Measurements from ENCODE around the gene NAT8.
"Not testable (repeated sequence)": the region's sequence is repeated elsewhere in the genome, so short reads cannot be mapped to it uniquely, and the experiment has no call there.

DNA sequence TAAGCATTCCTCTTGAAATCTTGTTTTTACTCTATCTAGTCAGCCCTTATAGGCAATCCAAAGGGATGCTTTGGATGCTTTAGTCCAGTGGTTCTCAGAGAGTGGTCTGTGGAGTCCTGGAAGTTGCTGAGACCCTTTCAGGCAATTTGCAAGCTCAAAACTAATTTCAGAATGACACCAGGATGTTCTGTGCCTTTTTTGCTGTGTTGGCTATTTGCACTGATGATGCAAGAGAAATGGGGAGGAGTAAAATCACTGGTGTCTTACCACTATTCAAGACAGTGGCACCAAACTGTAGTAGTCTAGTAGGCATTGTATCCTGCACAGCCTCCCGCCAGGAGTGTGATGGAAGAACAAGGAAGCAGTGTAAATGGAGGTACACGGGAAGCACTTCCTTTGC is 37.6 kb downstream of the NAT8 start:
- TF ChIP-seq, protein P1, sequence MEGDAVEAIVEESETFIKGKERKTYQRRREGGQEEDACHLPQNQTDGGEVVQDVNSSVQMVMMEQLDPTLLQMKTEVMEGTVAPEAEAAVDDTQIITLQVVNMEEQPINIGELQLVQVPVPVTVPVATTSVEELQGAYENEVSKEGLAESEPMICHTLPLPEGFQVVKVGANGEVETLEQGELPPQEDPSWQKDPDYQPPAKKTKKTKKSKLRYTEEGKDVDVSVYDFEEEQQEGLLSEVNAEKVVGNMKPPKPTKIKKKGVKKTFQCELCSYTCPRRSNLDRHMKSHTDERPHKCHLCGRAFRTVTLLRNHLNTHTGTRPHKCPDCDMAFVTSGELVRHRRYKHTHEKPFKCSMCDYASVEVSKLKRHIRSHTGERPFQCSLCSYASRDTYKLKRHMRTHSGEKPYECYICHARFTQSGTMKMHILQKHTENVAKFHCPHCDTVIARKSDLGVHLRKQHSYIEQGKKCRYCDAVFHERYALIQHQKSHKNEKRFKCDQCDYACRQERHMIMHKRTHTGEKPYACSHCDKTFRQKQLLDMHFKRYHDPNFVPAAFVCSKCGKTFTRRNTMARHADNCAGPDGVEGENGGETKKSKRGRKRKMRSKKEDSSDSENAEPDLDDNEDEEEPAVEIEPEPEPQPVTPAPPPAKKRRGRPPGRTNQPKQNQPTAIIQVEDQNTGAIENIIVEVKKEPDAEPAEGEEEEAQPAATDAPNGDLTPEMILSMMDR (IDR thresholded peaks at IDR 0.05), result not testable (repeated sequence)
- TF ChIP-seq POLR2A (IDR thresholded peaks at IDR 0.05), result not testable (repeated sequence)
